IPS-18c (cell line): ENCODE results near the gene KHDC4.
"Not testable (repeated sequence)": the region's sequence is repeated elsewhere in the genome, so short reads cannot be mapped to it uniquely, and the experiment has no call there.

ENCODE experiments used
- H3K4me3 ChIP-seq: 2 replicates; pipeline ENCODE4 v1.7.0; 2013; ENCODE audit warnings: low read depth, mild to moderate bottlenecking, low read length, moderate library complexity; ENCODE audit not compliant: insufficient read depth
- H3K9me3 ChIP-seq: one replicate; pipeline ENCODE4 v1.6.1; 2013; ENCODE audit warnings: mild to moderate bottlenecking, low read length, moderate library complexity; ENCODE audit not compliant: control insufficient read depth, insufficient read depth

KHDC4 gene

DNA sequence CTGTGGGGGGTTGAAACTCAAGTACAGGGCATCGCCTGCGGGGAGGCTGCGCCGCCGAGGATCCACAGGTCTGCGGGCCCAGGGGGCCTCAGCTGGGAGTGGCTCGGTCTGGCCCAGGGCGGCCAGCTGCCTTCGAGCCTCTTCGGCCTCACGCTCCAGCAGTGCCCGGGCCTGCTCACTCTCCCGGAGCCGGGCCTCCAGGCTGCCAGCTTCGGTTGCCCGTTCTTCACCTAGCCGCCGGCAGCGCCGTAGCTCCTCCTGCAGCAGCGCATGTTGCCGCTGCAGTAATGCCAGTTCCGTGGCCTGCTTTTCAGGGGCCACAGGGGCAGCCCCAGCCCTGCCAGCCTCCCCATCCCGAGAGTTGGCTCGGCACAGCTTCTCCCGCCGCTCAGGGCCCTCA is 16.6 kb upstream of the KHDC4 start:
- no peak overlapping the region for H3K4me3 ChIP-seq
- no peaks in the 10 kb centered on the region for H3K9me3 ChIP-seq

DNA sequence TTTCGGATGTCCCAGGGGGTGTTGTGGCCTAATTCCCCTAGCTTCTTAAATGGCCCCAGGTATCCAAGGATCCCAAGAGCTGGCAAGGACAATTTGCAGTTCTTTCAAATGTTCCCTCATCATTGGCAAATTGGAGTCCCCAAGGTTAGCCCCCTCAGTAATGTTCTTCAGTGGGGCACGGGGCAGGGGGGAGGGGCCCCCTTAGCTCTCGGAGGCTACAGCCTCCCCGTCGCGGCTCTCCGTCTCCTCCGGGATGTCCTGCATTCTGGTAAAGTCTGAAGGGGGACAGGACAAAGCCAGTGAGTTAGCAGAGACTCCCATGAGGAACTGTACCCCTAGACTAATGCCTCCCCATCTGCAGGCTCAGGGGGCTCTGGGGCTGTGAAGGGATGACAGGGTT is 13.5 kb upstream of the KHDC4 start:
- no peaks in the 10 kb centered on the region for H3K9me3 ChIP-seq
- no peak overlapping the region for H3K4me3 ChIP-seq

DNA sequence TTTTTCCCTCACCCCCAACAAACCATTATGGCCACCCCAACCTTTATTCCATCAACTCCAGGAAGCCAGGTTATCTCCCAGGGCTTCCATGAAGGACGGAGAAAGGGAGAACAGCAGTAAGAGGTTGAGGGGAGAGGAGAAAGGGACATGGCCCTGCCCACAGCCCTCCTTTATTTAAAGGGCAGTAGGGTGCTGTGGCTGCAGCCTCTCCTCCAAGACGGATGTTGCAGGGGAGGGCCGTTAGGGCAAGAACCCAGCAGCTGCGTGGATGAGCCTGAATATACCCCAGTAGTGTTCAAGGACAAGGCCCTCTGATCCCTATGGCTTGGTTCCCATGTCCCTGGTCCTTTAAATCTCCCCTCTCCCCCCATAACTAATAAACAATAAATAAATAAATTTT is 13.1 kb upstream of the KHDC4 start:
- Histone ChIP-seq H3K9me3 (no peaks in the 10 kb centered on the region), H3K4me3 (no peak overlapping the region)

DNA sequence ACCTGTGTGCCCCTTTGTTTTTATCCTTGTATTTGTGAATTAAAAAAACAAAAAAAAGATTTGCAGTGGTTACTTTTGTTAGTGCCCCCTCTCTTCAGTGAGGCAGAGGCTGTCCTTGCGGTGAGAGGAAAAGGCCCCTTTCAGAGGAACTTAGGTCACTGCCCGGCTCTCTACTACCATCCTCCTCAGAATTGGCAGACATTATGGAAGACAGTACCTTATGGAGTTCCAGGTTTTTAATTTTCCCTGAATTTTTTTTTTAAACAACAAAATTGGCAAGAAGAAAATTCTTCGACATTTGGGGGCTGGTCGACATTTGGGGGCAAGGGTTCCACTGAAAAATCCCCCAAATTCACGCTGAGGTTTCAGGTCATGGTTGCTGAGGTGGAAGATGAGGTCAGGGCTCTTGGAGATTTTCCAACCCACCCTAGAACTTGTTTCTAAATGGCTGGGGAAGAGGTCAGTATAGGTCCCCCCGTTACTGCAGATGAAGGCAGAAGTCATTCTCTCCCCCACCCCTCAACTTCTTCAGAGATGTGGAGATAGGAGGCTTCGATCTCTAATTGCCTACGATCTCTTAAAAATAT is 12.5 kb upstream of the KHDC4 start:
- no peaks in the 10 kb centered on the region for H3K9me3 ChIP-seq
- H3K4me3 ChIP-seq = no peak overlapping the region

DNA sequence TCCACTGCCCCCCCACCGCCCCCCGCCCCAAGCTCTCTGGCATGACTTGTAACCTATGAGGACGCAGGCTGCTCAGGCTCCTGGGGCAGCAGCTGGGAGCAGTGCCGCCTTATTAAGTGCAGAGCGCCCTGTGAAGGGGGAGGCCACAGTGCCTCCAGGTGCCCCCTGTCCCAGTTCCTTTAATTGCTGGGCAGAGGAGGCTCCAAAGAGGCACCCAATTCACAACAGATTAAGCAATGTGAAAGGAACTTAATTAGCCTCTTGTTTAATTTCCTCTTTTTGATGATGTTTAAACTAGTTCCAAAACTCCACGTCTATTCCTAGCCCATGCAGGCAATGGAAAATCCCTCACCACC is 10.2 kb upstream of the KHDC4 start:
- Histone ChIP-seq H3K4me3 (no peak overlapping the region), H3K9me3 (no peaks in the 10 kb centered on the region)

DNA sequence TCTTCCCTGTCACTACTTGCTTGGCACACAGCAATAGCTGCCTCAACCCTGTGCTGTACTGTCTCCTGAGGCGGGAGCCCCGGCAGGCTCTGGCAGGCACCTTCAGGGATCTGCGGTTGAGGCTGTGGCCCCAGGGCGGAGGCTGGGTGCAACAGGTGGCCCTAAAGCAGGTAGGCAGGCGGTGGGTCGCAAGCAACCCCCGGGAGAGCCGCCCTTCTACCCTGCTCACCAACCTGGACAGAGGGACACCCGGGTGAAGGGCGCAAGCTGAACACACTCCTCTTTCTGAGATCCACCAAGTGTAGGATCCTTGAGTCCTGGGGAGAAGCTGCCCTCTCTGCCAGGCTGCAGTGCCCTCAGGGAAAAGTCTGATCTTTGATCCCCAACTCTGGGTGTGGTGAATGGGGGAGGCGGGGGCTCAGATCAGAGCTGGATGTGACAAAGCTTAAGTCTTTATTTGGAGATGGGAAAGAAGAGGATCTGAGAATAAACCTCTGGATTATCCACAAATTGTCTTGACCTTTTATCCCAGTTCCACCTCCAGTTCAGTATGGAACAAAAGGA is 8.4 kb upstream of the KHDC4 start:
- Histone ChIP-seq H3K4me3 (no peak overlapping the region), H3K9me3 (no peaks in the 10 kb centered on the region)

DNA sequence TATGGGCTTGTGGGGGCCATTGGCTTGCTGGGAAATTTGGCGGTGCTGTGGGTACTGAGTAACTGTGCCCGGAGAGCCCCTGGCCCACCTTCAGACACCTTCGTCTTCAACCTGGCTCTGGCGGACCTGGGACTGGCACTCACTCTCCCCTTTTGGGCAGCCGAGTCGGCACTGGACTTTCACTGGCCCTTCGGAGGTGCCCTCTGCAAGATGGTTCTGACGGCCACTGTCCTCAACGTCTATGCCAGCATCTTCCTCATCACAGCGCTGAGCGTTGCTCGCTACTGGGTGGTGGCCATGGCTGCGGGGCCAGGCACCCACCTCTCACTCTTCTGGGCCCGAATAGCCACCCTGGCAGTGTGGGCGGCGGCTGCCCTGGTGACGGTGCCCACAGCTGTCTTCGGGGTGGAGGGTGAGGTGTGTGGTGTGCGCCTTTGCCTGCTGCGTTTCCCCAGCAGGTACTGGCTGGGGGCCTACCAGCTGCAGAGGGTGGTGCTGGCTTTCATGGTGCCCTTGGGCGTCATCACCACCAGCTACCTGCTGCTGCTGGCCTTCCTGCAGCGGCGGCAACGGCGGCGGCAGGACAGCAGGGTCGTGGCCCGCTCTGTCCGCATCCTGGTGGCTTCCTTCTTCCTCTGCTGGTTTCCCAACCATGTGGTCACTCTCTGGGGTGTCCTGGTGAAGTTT is 7.8 kb upstream of the KHDC4 start:
- Histone ChIP-seq H3K9me3 (no peaks in the 10 kb centered on the region), H3K4me3 (no peak overlapping the region)

DNA sequence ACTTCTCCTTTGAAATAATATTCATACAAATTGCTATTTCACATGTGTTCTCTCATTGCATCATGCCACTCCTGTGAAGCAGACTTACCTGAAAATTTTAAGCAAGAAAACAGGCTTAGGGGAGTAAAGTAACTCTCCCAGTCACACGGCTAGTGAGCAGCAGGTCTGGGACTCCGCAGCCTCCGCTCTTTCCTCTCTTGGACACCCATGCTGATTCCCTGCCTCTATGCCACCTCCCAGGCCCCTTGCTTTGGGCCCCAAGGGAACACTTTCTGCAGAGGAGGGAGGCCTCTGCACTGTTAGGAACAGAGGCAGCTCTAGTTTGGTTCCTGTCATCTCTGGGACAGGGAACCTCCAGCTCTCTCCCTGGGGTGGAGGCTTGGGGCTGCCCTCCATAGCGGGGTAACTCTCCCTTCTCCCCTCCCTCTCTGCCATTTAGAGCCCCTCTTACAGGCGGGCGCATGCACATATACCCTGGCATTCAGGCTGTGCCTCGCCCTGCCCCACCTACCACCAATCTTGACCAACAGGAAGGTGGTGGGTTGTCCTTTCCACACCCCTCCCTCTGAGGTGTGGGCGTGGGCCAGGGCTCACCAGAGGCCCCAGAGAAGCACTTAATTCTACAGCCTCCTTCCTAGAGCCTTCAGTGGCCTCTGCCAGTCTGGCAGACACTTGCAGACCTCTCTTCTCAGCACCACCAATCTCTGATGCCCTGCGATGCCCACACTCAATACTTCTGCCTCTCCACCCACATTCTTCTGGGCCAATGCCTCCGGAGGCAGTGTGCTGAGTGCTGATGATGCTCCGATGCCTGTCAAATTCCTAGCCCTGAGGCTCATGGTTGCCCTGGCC is 7.0 kb upstream of the KHDC4 start, which contains the start of gene RXFP4:
TSS of gene RXFP4 (plus strand) at position 646 of the 852 bp plus-strand sequence. CDS start at position 718, 72 bp downstream.
- Histone ChIP-seq H3K9me3 (no peaks in the 10 kb centered on the region), H3K4me3 (no peak within 1 kb of the TSS)

- no peaks in the 10 kb centered on the region for H3K9me3 ChIP-seq
- no peak overlapping the region for H3K4me3 ChIP-seq
These were observed 6.3 kb upstream of the KHDC4 start for GRCh38 chr1:155940482-155940992.

DNA sequence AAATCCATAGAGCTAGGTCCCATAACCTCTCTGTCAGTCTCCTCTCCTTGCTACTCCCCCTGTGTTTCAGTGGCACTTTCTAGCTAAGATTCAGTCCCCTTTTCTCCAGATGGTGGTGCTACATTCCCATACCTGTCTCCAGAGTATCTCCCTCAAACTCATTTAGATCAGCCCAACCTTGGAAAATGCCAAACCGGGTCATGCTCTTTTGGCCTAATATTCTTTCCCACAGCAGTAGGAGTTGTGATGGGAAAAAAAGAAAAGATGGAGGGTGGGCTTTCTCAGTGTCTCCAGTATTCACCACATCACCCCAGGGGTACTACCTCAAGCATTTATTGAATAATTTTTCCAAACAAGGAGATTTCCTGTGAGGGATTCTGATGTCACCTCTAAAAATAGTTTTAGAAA is 4.0 kb upstream of the KHDC4 start:
- H3K4me3 ChIP-seq = no peak overlapping the region
- H3K9me3 ChIP-seq = no peaks in the 10 kb centered on the region

DNA sequence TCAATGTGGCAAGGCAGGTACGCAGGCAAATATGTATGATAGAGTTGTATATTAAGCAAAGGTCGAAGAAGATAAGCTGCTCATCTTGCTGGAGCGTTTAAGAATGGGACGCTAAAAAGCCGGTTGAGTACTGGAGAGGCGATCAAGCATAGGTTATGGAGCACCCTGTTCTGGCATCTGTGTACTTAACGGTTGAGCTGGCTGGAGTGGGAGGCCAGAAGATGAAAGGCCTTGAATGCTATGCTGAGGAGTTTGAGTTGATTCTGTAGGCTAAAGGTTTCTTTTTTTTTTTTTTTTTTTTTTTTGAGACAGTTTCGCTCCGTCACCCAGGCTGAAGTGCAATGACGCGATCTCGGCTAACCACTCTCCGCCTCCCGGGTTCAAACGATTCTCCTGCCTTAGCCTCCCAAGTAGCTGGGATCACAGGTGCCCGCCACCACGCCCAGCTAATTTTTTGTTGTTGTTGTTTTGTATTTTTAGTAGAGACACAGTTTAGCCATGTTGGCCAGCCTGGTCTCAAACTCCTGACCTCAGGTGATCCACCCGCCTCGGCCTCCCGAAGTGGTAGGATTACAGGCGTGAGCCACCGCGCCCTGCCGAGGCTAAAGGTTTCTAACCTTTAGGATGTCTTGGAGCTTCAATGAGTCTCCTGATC is 850 bp upstream of the KHDC4 start:
- peak overlapping the region; percentile 95 for H3K4me3 ChIP-seq

DNA sequence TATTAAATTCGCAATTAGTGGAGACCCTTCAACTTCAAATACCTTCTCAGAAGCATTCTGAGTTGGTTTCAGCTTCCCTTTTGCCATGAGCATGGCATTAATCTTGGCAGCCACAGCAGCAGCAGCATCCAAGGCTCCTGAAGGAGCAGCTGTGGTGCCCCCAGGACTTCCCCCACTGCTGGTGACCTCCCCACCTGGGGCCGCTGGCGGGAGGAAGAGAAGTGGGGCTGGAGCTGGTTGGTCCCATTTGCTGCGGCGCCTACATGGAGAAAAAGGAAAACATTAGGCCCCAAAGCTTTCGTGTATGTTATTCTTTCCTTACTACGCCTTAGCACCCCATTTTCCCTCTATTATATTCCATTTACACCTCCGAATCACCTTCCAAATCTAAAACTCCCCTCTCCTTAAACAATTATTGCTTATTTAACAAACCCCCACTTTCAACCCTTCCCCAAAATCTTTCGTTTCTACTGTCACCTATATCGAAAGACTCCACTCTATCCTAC is 569 bp downstream of the KHDC4 start:
- Histone ChIP-seq H3K9me3 (no peaks in the 10 kb centered on the region), H3K4me3 (peak overlapping the region; percentile 95)

More for the DNA sequence above, 850 bp upstream of the KHDC4 start:
- H3K9me3 ChIP-seq = no peaks in the 10 kb centered on the region

- H3K9me3 ChIP-seq = no peaks in the 10 kb centered on the region
- no peak overlapping the region; the same call in 1 of the 2 replicates for H3K4me3 ChIP-seq
These were observed 1.7 kb downstream of the KHDC4 start for GRCh38 chr1:155932487-155932886.

DNA sequence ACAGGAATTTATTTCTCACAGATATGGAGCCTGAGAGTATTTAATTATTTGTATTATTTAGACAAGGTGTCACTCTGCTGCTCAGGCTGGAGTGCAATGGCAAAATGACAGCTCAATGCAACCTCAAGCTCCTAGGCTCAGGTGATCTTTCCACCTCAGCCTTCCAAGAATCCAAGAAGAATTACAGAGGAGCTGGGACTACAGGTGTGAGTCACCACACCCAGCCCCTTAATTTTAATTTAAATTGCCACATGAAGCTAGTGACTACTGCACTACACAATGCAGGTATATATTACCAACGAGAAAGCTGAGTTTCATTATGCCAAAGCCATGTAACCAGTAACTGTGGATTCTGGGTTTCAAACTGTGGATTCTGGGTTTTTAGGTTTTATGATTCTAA is 2.1 kb downstream of the KHDC4 start:
- peak overlapping the region; percentile 9; the same call in 1 of the 2 replicates for H3K4me3 ChIP-seq
- H3K9me3 ChIP-seq = no peaks in the 10 kb centered on the region

- no peaks in the 10 kb centered on the region for H3K9me3 ChIP-seq
- peak overlapping the region; percentile 4; the same call in 1 of the 2 replicates for H3K4me3 ChIP-seq
These were observed 2.7 kb downstream of the KHDC4 start for GRCh38 chr1:155931332-155932038.

DNA sequence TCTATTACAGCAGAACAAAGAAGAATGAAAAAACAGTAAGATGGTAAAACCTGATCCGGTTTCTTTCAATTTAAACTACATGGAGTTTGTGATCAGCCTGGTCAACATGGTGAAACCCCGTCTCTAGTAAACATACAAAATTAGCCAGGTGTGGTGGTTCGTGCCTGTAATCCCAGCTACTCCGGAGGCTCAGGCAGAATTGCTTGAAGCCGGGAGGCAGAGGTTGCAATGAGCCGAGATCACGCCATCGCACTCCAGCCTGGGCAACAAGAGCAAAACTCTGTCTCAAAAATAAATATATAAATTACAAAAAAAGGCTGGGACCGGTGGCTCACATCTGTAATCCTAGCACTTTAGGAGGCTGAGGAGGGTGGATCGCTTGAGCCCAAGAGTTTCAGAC is 3.5 kb downstream of the KHDC4 start:
- not testable (repeated sequence) for H3K9me3 ChIP-seq, H3K4me3 ChIP-seq
